ENCODE results near the gene SHLD1. TPM values are rescaled to one million over a fixed set of nuclear protein-coding genes. Genes with fewer than 3 reads are reported as not detected.
A peak's percentile ranks its signal among the peaks of the same experiment; 100 is the strongest.
"Not testable (repeated sequence)": the region's sequence is repeated elsewhere in the genome, so short reads cannot be mapped to it uniquely, and the experiment has no call there.

The SHLD1 gene
- total RNA-seq, 3 donors from 2014 or later (not counting 1 experiment from before 2014, with no cell fraction given), result 6.6 to 12.2 (median 8.3) TPM

DNA sequence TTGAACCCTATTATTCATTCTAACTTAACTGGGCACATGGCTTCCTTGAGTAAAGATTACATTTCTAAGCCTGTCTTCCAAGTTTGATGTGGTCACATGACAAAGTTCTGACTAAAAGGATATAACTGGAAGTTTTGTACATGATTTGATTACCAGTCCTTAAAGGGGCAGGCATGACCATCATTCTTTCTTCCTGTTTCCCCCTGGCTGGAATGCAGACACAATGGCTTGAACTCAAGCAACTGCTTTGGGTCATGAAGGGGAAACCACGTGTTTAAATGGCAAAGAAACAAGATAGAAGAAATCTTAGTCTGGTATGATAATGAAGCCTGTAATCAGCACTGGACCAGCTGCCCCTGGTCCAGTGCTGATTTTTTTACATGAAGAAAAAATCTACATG lies 15.6 kb upstream of the SHLD1 start:
- no peak overlapping the region for H3K4me3 ChIP-seq (ENCODE audit: low read length)
- Mint-ChIP-seq H3K4me1 (no peaks in the 10 kb centered on the region), H3K4me3 (no peak overlapping the region), H3K27me3 (ENCODE audit: low read depth in 2 of 2) (peaks cover 13 to 15% of the 10 kb centered on the region in 2 donors), H3K27ac (no peak overlapping the region), H3K36me3 (no peaks in the 10 kb centered on the region), H3K9me3 (no peaks in the 10 kb centered on the region)
- 82% methylated on average over 1 of the region's 1 CpG for WGBS (ENCODE audit: insufficient coverage)
- intact Hi-C loops (cut with micrococcal nuclease), result no loop called here
- no peaks in the 10 kb centered on the region for H3K36me3 ChIP-seq (ENCODE audit: control insufficient read depth, insufficient read depth, low read length)
- TF ChIP-seq, protein P1, sequence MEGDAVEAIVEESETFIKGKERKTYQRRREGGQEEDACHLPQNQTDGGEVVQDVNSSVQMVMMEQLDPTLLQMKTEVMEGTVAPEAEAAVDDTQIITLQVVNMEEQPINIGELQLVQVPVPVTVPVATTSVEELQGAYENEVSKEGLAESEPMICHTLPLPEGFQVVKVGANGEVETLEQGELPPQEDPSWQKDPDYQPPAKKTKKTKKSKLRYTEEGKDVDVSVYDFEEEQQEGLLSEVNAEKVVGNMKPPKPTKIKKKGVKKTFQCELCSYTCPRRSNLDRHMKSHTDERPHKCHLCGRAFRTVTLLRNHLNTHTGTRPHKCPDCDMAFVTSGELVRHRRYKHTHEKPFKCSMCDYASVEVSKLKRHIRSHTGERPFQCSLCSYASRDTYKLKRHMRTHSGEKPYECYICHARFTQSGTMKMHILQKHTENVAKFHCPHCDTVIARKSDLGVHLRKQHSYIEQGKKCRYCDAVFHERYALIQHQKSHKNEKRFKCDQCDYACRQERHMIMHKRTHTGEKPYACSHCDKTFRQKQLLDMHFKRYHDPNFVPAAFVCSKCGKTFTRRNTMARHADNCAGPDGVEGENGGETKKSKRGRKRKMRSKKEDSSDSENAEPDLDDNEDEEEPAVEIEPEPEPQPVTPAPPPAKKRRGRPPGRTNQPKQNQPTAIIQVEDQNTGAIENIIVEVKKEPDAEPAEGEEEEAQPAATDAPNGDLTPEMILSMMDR (IDR thresholded peaks at IDR 0.05), result no peak
- peaks cover 6% of the 10 kb centered on the region for H3K4me1 ChIP-seq (ENCODE audit: control insufficient read depth, insufficient read depth, low read length)
- H3K27ac ChIP-seq (ENCODE audit: low read length), result no peak overlapping the region
- DNase-seq, result no peak
- no peaks in the 10 kb centered on the region for H3K9me3 ChIP-seq (ENCODE audit: control insufficient read depth, insufficient read depth, low read length)
- no peak for ATAC-seq
- no peaks in the 10 kb centered on the region for H3K27me3 ChIP-seq (ENCODE audit: control insufficient read depth, insufficient read depth, low read length)

DNA sequence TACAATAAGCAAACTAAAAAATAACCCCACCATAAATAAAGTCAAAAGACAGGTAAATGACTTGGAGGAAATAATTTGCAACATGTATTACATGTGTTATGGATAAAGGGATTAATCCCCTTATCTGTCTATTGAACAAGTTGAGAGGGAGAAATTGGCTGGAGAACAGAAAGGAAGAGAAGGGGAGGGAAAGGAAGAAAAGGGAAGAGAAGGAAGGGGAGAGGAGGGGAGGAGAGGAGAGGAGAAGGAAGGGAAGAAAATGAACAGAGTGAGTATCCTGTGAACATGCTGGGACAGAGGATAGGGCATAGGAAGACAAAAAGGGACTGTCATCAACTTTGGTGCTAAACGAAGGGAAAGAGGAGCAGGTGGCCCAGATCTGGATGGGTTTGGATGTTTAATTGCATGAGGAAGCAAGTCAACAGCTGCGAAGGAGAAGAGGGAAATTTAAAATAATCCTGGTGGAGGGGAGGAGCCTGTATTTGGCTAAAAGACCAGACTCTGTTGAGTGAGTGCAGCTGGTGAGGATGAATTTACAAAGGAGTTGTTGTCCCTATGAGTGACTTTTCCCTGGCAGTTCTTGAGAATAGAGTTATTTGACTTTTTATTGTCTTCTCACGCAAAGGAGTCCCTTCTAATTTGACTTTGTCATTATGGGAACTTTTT lies 14.2 kb upstream of the SHLD1 start:
- H3K27me3 Mint-ChIP-seq (ENCODE audit: low read depth in 2 of 2), result peaks cover 13 to 15% of the 10 kb centered on the region in 2 donors
- H3K27ac Mint-ChIP-seq, result no peak overlapping the region
- no peaks in the 10 kb centered on the region for H3K36me3 Mint-ChIP-seq
- Histone ChIP-seq H3K27ac (ENCODE audit: low read length) (no peak overlapping the region), H3K4me3 (ENCODE audit: low read length) (no peak overlapping the region), H3K36me3 (ENCODE audit: control insufficient read depth, insufficient read depth, low read length) (no peaks in the 10 kb centered on the region), H3K4me1 (ENCODE audit: control insufficient read depth, insufficient read depth, low read length) (peaks cover 6% of the 10 kb centered on the region), H3K9me3 (ENCODE audit: control insufficient read depth, insufficient read depth, low read length) (no peaks in the 10 kb centered on the region), H3K27me3 (ENCODE audit: control insufficient read depth, insufficient read depth, low read length) (no peaks in the 10 kb centered on the region)
- intact Hi-C loops (cut with micrococcal nuclease), result no loop called here
- WGBS (ENCODE audit: insufficient coverage), result 71% methylated on average over 2 of the region's 3 CpGs
- no peaks in the 10 kb centered on the region for H3K9me3 Mint-ChIP-seq
- no peak for DNase-seq
- no peak overlapping the region for H3K4me3 Mint-ChIP-seq
- TF ChIP-seq, protein P1 (IDR thresholded peaks at IDR 0.05), result no peak
- no peak for ATAC-seq
- H3K4me1 Mint-ChIP-seq, result no peaks in the 10 kb centered on the region

DNA sequence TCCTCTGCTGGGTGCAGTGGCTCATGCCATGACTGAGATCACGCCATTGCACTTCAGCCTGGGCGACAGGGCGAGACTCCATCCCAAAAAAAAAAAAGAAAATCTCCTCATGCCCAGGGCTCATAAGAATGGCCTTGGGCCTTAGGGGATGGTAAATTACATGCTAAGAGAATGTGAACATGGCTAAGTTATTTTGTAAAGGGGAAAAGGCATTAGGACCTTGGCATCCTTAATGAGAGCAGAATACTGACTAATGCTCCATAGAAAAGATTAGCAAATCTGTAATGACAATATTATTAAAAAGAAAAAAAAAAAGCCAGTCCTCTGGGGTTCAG lies 12.6 kb upstream of the SHLD1 start:
- H3K27ac ChIP-seq (ENCODE audit: low read length), result no peak overlapping the region
- TF ChIP-seq, protein P1 (IDR thresholded peaks at IDR 0.05), result no peak
- Mint-ChIP-seq H3K4me1 (no peaks in the 10 kb centered on the region), H3K4me3 (no peak overlapping the region), H3K9me3 (no peaks in the 10 kb centered on the region), H3K36me3 (no peaks in the 10 kb centered on the region), H3K27ac (no peak overlapping the region), H3K27me3 (ENCODE audit: low read depth in 2 of 2) (peaks cover 8 to 15% of the 10 kb centered on the region in 2 donors)
- H3K27me3 ChIP-seq (ENCODE audit: control insufficient read depth, insufficient read depth, low read length), result no peaks in the 10 kb centered on the region
- intact Hi-C loops (cut with micrococcal nuclease), result no loop called here
- ATAC-seq, result no peak
- no peak for DNase-seq
- peaks cover 6% of the 10 kb centered on the region for H3K4me1 ChIP-seq (ENCODE audit: control insufficient read depth, insufficient read depth, low read length)
- H3K4me3 ChIP-seq (ENCODE audit: low read length), result no peak overlapping the region
- no peaks in the 10 kb centered on the region for H3K9me3 ChIP-seq (ENCODE audit: control insufficient read depth, insufficient read depth, low read length)
- whole genome bisulfite sequencing (ENCODE audit: insufficient coverage), result no CpG with 5 or more reads among the region's 3 CpGs
- no peaks in the 10 kb centered on the region for H3K36me3 ChIP-seq (ENCODE audit: control insufficient read depth, insufficient read depth, low read length)

DNA sequence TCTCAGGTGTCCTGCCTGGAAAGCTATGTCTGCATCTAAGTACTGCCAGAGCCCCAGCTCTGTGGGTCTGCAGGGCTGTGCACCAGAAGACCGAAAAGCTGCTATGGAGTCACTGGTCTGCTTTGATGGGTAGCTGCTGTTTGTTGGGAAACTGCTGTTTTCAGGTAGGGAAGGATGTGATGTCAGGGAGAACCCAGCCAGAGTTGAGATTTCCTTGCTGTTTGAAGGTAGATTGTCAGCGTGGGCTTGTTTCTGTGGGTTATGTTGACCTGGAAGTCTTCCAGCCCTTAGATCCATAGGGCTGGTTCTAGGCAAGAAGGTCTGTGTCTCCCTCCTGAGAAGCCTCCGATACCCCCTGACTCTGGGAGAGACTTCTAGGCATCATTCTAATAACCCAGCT lies 12.2 kb upstream of the SHLD1 start:
- Histone ChIP-seq H3K27ac (ENCODE audit: low read length) (no peak overlapping the region), H3K36me3 (ENCODE audit: control insufficient read depth, insufficient read depth, low read length) (no peaks in the 10 kb centered on the region), H3K4me1 (ENCODE audit: control insufficient read depth, insufficient read depth, low read length) (peaks cover 6% of the 10 kb centered on the region), H3K9me3 (ENCODE audit: control insufficient read depth, insufficient read depth, low read length) (no peaks in the 10 kb centered on the region), H3K4me3 (ENCODE audit: low read length) (no peak overlapping the region), H3K27me3 (ENCODE audit: control insufficient read depth, insufficient read depth, low read length) (no peaks in the 10 kb centered on the region)
- H3K4me1 Mint-ChIP-seq, result no peaks in the 10 kb centered on the region
- intact Hi-C loops (cut with micrococcal nuclease), result no loop called here
- H3K27ac Mint-ChIP-seq, result no peak overlapping the region
- H3K36me3 Mint-ChIP-seq, result no peaks in the 10 kb centered on the region
- DNase-seq (peak in 1 of 2 donors; percentile 51), ATAC-seq (no peak)
- WGBS (ENCODE audit: insufficient coverage), result 90% methylated on average over 3 of the region's 3 CpGs
- H3K9me3 Mint-ChIP-seq, result no peaks in the 10 kb centered on the region
- peaks cover 8 to 15% of the 10 kb centered on the region in 2 donors for H3K27me3 Mint-ChIP-seq (ENCODE audit: low read depth in 2 of 2)
- TF ChIP-seq, protein P1 (IDR thresholded peaks at IDR 0.05), result no peak
- no peak overlapping the region for H3K4me3 Mint-ChIP-seq

DNA sequence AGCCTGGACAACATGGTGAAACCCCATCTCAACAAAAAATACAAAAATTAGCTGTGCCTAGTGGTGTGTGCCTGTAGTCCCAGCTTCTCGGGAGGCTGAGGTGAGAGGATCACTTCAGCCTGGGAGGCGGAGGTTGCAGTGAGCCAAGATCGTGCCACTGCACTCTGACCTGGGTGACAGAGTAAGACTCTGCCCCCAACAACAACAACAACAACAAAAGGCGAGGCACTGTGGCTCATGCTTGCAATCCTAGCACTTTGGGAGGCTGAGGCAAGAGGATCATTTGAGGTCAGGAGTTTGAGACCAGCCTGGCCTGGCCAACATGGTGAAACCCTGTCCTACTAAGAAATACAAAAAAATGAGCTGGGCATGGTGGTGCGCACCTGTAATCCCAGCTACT lies 9.6 kb upstream of the SHLD1 start:
- 97% methylated on average over 5 of the region's 5 CpGs for WGBS (ENCODE audit: insufficient coverage)
- H3K4me1 Mint-ChIP-seq; intact Hi-C loops (cut with micrococcal nuclease); H3K36me3 ChIP-seq (ENCODE audit: control insufficient read depth, insufficient read depth, low read length); H3K27ac ChIP-seq (ENCODE audit: low read length); DNase-seq; H3K36me3 Mint-ChIP-seq; H3K27me3 Mint-ChIP-seq (ENCODE audit: low read depth in 2 of 2); H3K9me3 ChIP-seq (ENCODE audit: control insufficient read depth, insufficient read depth, low read length); H3K4me3 ChIP-seq (ENCODE audit: low read length); H3K4me1 ChIP-seq (ENCODE audit: control insufficient read depth, insufficient read depth, low read length); H3K27ac Mint-ChIP-seq; H3K27me3 ChIP-seq (ENCODE audit: control insufficient read depth, insufficient read depth, low read length); ATAC-seq; H3K4me3 Mint-ChIP-seq; H3K9me3 Mint-ChIP-seq: not testable (repeated sequence)

Data from natural killer cell (primary cell).